VCaP (cell line): ENCODE data around the gene SNX15.
A peak's percentile ranks its signal among the peaks of the same experiment; 100 is the strongest.
"Not testable (repeated sequence)": the region's sequence is repeated elsewhere in the genome, so short reads cannot be mapped to it uniquely, and the experiment has no call there.

Experiments
- H3K27ac ChIP-seq: fragments of 450-650 bp; 2 replicates; pipeline ENCODE4 v1.5.1; 2017
- TF ChIP-seq, protein P1 (sequence below): fragments of 450-650 bp; conservative IDR thresholded peaks from 2 replicates; pipeline ENCODE4 v1.5.1; 2017; ENCODE audit warnings: mild to moderate bottlenecking, moderate library complexity

SNX15 gene

DNA sequence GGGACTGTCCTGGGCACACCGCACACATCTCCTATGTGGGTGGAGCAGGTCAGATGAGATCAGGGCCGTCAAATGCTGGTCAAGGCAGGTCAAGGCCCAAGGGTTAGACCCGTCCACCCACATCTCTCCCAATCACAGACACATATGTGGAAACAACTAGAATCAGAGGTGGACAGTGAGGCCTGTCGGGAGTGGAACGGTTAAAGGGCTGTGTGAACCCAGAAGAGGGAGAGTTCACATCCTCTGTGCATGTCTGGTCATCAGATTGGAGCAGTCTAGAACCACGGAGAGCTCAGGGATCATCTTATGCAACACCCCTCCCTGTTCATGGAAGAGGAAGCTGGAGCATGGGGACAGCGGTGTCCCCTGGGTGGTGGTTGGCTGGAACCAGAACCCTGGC is 7.4 kb upstream of the SNX15 start:
- H3K27ac ChIP-seq, result no peak overlapping the region
- TF ChIP-seq, protein P1, sequence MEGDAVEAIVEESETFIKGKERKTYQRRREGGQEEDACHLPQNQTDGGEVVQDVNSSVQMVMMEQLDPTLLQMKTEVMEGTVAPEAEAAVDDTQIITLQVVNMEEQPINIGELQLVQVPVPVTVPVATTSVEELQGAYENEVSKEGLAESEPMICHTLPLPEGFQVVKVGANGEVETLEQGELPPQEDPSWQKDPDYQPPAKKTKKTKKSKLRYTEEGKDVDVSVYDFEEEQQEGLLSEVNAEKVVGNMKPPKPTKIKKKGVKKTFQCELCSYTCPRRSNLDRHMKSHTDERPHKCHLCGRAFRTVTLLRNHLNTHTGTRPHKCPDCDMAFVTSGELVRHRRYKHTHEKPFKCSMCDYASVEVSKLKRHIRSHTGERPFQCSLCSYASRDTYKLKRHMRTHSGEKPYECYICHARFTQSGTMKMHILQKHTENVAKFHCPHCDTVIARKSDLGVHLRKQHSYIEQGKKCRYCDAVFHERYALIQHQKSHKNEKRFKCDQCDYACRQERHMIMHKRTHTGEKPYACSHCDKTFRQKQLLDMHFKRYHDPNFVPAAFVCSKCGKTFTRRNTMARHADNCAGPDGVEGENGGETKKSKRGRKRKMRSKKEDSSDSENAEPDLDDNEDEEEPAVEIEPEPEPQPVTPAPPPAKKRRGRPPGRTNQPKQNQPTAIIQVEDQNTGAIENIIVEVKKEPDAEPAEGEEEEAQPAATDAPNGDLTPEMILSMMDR, result no peak

- H3K27ac ChIP-seq, result no peak overlapping the region
- TF ChIP-seq, protein P1, result no peak
Measured at GRCh38 chr11:65021003-65021402, 6.2 kb upstream of the SNX15 start.

- no peak overlapping the region for H3K27ac ChIP-seq
Measured at GRCh38 chr11:65021509-65021908, 5.7 kb upstream of the SNX15 start.

GRCh38 chr11:65023502-65023901 is 3.7 kb upstream of the SNX15 start:
- H3K27ac ChIP-seq, result not testable (repeated sequence)

More at GRCh38 chr11:65021509-65021908, 5.7 kb upstream of the SNX15 start:
- TF ChIP-seq, protein P1, result no peak

DNA sequence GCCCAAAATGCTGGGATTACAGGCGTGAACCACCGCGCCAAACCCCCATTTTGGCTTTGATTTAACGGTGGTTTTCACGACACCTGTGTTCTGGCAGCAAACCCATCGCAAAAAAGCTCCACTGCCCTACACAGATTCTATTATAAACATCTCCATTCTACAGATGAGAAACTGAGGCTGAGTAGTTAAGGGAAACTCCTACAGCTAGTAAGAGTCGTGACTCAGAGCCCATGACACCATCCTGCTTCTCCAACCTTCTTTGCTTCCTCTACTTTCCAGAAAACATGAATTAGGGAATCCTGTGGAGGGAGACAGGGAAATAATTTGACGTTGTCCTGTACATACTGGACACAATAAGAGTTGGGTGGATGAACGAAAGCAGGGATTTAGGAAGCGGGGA is 429 bp upstream of the SNX15 start:
- TF ChIP-seq, protein P1, result no peak
- H3K27ac ChIP-seq, result peak overlapping the region; percentile 89

DNA sequence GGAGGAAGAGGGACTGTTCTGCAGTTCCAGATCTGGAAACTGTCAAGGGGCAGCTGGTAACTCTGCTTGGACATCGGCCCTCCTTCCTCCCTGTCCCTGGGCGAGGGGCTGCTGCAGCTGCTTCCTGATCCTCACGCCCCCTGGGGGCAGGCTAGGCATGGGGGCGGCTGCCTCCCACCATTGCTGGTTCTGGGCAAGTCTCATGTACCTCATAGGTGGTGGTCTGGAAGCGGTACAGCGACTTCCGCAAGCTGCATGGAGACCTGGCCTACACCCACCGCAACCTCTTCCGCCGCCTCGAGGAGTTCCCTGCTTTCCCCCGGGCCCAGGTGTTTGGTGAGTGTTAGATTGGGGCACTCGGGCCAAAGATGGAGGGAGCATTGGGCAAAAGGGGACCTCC is 5.0 kb downstream of the SNX15 start:
- TF ChIP-seq, protein P1, result no peak

DNA sequence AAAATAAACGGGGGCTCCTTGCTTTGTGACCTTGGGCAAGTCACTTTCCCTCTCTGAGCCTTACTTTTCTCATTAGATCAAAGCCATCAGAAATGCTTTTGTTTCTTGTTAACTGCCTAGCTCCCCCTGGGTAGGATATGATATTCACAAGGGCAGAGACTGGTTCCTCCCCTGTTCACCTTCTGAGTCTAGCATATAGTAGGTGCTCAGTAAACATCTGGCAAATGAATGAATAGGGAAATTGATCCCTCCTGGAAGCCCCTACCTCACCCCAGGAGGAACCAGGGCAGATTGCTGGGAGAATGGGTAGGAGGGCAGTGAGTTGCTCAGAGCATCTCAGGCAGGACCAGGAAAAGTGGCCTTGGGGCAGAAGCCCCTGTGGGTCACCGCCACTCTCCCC is 7.2 kb downstream of the SNX15 start:
- H3K27ac ChIP-seq, result no peak overlapping the region
- TF ChIP-seq, protein P1, result no peak

More for the DNA sequence above, 5.0 kb downstream of the SNX15 start:
- H3K27ac ChIP-seq, result no peak overlapping the region

- TF ChIP-seq, protein P1, result no peak
- peak overlapping the region; percentile 95 for H3K27ac ChIP-seq
Measured at GRCh38 chr11:65035579-65035978, 8.3 kb downstream of the SNX15 start.
